ENCODE results near the gene PPP2R1B. TPM values are rescaled to one million over a fixed set of nuclear protein-coding genes. Genes with fewer than 3 reads are reported as not detected.

PPP2R1B gene
- total and polyA plus RNA-seq, 2 of the 8 experiments (the other 6 are each of a cell fraction or from before 2014, with no cell fraction given): 25.8 to 87.0 TPM

- H3K79me1 ChIP-seq (ENCODE audit: low read depth, low read length): no peaks in the 10 kb centered on the region
- H4K5ac ChIP-seq (ENCODE audit: insufficient read length, low read depth, low read length): no peak overlapping the region
- H2BK120ac ChIP-seq (replicated peaks; ENCODE audit: low read depth, low read length): no peak overlapping the region
- ChIA-PET POLR2A (ENCODE audit: partially characterized antibody) (interaction anchor here (0.9 kb wide), 1 partner anchor 208 kb away, joined by 4 read pairs; no protein-coding TSS in a partner anchor), CTCF (ENCODE audit: partially characterized antibody) (interaction anchor here (0.7 to 6.3 kb wide), 37 partner anchors 14 to 314 kb away, joined by 3 to 106 read pairs (median 7); partner anchors contain the start of genes PPP2R1B and SIK2)
- H3K27ac ChIP-seq (ENCODE audit: low read depth, low read length): no peak overlapping the region
- no peak overlapping the region for H3K9ac ChIP-seq (replicated peaks in 1 of 4; ENCODE audit: extremely low read depth in 1 of 4, low read depth in 3 of 4, low read length in 3 of 4)
- H3K4me2 ChIP-seq (ENCODE audit: insufficient read depth in 1 of 2, low read depth in 2 of 2, low read length in 2 of 2): no peak overlapping the region
- no peaks in the 10 kb centered on the region for H3K9me3 ChIP-seq (ENCODE audit: insufficient read depth in 2 of 2, low read depth in 1 of 2, low read length in 1 of 2)
- no peak overlapping the region for H4K8ac ChIP-seq (ENCODE audit: extremely low read depth, insufficient read depth, low read length)
- no peak overlapping the region for H3K18ac ChIP-seq (ENCODE audit: extremely low read depth, low read length)
- no peaks in the 10 kb centered on the region for H3K36me3 ChIP-seq (ENCODE audit: control insufficient read depth in 2 of 4, insufficient read depth in 4 of 4, low read length in 3 of 4)
- H2BK15ac ChIP-seq (ENCODE audit: low read length): no peak overlapping the region
- no peaks in the 10 kb centered on the region for H3K27me3 ChIP-seq (replicated peaks in 1 of 4; ENCODE audit: control insufficient read depth in 3 of 4, extremely low read depth in 1 of 4, insufficient read depth in 3 of 4, low read length in 3 of 4)
- no peak overlapping the region for H2AFZ ChIP-seq (ENCODE audit: low read length)
- no peak overlapping the region for H2AK5ac ChIP-seq (ENCODE audit: low read depth, low read length)
- no peaks in the 10 kb centered on the region for H4K20me1 ChIP-seq (replicated peaks in 1 of 2; ENCODE audit: control insufficient read depth in 1 of 2, insufficient read depth in 2 of 2, low read length in 2 of 2)
- 86% methylated on average over 3 of the region's 3 CpGs; no CpG with 5 or more reads in 1 of the 2 experiments for WGBS, 2 experiments (ENCODE audit: extremely low coverage in 1 of 2, insufficient coverage in 1 of 2, insufficient read length in 1 of 2, insufficient replicate concordance in 2 of 2, low coverage in 1 of 2, low lambda C conversion rate in 2 of 2, missing lambda C conversion rate in 1 of 2)
- no peak overlapping the region for H2BK12ac ChIP-seq (ENCODE audit: low read depth, low read length)
- no peak overlapping the region for H3K23ac ChIP-seq (ENCODE audit: insufficient read length)
- no peaks in the 10 kb centered on the region for H3K23me2 ChIP-seq (ENCODE audit: low read depth, low read length)
- no peak overlapping the region for H3K56ac ChIP-seq (replicated peaks; ENCODE audit: insufficient read length, low read depth, low read length)
- DNase-seq (ENCODE audit: low read depth in 1 of 2, low spot score in 2 of 2) (no peak), FAIRE-seq (no peak)
- no peaks in the 10 kb centered on the region for H3K79me2 ChIP-seq (ENCODE audit: control insufficient read depth in 1 of 2, insufficient read depth in 2 of 2, low read length in 2 of 2)
- no peak overlapping the region for H3K4me3 ChIP-seq (ENCODE audit: extremely low read depth in 1 of 4, insufficient read depth in 2 of 4, low read depth in 3 of 4, low read length in 4 of 4)
- no peak overlapping the region for H3K4ac ChIP-seq (replicated peaks; ENCODE audit: insufficient read length, low read depth, low read length)
- no peak overlapping the region for H2BK20ac ChIP-seq (ENCODE audit: low read length)
- H2BK5ac ChIP-seq (ENCODE audit: low read depth, low read length): no peak overlapping the region
- no peak overlapping the region for H4K91ac ChIP-seq (replicated peaks; ENCODE audit: insufficient read length, low read length)
- no peak overlapping the region for H3K14ac ChIP-seq (ENCODE audit: insufficient read length)
- no peaks in the 10 kb centered on the region for H3K4me1 ChIP-seq (replicated peaks in 1 of 4; ENCODE audit: control insufficient read depth in 3 of 4, insufficient read depth in 4 of 4, low read length in 3 of 4)
- TF ChIP-seq NRF1 (IDR thresholded peaks at IDR 0.05; ENCODE audit: low read depth, low read length) (no peak), NANOG (IDR thresholded peaks at IDR 0.05; ENCODE audit: insufficient read depth, low read depth, low read length, poor library complexity, severe bottlenecking) (no peak), CHD1 (IDR thresholded peaks at IDR 0.05; ENCODE audit: low read depth, low read length) (no peak), RAD21 (IDR thresholded peaks at IDR 0.05 in 1 of 2, conservative IDR thresholded peaks at IDR 0.05 in 1 of 2; ENCODE audit: low read depth in 2 of 2, low read length in 2 of 2) (no peak), JUN (IDR thresholded peaks at IDR 0.05; ENCODE audit: low read depth, low read length) (no peak), ASH2L (IDR thresholded peaks at IDR 0.05; ENCODE audit: low read length) (no peak), MAFK (IDR thresholded peaks at IDR 0.05; ENCODE audit: low read depth, low read length) (no peak), E2F6 (IDR thresholded peaks at IDR 0.05) (no peak), GTF2F1 (IDR thresholded peaks at IDR 0.05; ENCODE audit: borderline replicate concordance, low read depth, low read length) (no peak), CEBPB (IDR thresholded peaks at IDR 0.05; ENCODE audit: low read depth, low read length) (no peak), POLR2A (IDR thresholded peaks at IDR 0.05; ENCODE audit: control extremely low read depth in 1 of 2, low read depth in 2 of 2, low read length in 2 of 2) (no peak), PHF8 (conservative IDR thresholded peaks at IDR 0.05; ENCODE audit: low read depth, low read length) (no peak), TEAD4 (IDR thresholded peaks at IDR 0.05; ENCODE audit: low read depth, low read length) (no peak)
These were observed 11.9 kb upstream of the PPP2R1B start for GRCh38 chr11:111778047-111778558.

All from H1 (cell line).